Cardiac septum (tissue), 1 donor: ENCODE data around the gene LPP. TPM values are rescaled to one million over a fixed set of nuclear protein-coding genes. Genes with fewer than 3 reads are reported as not detected.

Source experiments
- DNase-seq: peaks from one replicate; pipeline ENCODE4 v3.0.0-alpha.2; 2020; ENCODE audit warnings: low spot score
- intact Hi-C: fragments of 100-400 bp; cut with DNase I; formaldehyde crosslinking; loops from one replicate; pipeline ENCODE4 v1.14.0; 2022
- total RNA-seq: library from RNA; stranded (reverse); fragmentation: NEBNext Ultra II Directional; extraction: Animal tissue kit (Norgen Biotek cat#: 25700); gene quantifications from one replicate; pipeline ENCODE4 v1.2.1, GENCODE V29; 2021
- donor health status: DM: no; HTN: no; CAD: no.

The LPP gene
- total RNA-seq, 1 donor from 2014 or later, result 145 TPM

GRCh38 chr3:188573956-188574355 lies 420.0 kb downstream of the LPP start:
- DNase-seq, result no peak
- intact Hi-C loops, result no loop called here

GRCh38 chr3:188574885-188575284 lies 420.9 kb downstream of the LPP start:
- intact Hi-C loops, result loop anchor here (5.0 kb wide), 2 partner anchors 228 to 833 kb away; no protein-coding TSS in a partner anchor
- DNase-seq, result no peak

DNA sequence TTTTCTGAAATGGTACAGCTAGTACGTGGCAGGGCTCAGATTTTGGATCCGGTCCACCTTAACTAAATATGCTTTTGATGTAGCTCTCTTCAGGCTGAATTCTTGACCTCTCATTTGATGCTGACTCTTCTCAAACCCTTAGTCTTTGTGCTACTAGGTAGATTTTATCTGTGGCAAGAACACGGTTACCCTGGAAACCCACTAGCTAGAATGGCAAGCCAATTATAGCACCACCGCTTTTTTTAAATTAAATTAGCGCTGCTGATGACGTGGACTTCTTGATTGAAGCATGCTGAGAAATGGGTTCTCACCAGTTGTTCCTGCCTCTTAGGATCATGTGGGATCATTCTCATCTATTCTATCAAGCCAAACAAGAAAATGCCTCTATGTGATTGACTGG lies 421.5 kb downstream of the LPP start:
- DNase-seq, result no peak
- intact Hi-C loops, result loop anchor here (5.0 kb wide), 2 partner anchors 228 to 833 kb away; no protein-coding TSS in a partner anchor

DNA sequence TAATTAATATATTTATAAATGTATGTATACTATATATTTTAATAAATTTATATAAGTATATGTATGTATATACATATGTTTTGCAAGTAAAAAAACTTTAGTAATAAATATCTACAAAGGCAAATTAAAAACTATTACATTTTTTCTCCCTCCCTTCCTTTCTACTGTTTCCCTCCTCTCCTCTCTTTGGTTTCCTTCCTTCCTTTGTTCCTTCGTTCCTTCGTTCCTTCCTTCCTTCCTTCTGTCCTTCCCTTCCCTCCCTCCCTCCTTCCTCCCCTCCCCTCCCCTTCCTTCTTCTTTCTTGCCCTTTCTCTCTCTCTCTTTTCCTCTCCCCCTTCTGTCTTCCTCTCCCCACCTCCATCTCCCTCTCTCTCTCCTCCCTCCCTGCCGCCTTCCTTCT lies 423.6 kb downstream of the LPP start:
- intact Hi-C loops, result loop anchor here (5.0 kb wide), 2 partner anchors 230 to 835 kb away; no protein-coding TSS in a partner anchor
- no peak for DNase-seq

DNA sequence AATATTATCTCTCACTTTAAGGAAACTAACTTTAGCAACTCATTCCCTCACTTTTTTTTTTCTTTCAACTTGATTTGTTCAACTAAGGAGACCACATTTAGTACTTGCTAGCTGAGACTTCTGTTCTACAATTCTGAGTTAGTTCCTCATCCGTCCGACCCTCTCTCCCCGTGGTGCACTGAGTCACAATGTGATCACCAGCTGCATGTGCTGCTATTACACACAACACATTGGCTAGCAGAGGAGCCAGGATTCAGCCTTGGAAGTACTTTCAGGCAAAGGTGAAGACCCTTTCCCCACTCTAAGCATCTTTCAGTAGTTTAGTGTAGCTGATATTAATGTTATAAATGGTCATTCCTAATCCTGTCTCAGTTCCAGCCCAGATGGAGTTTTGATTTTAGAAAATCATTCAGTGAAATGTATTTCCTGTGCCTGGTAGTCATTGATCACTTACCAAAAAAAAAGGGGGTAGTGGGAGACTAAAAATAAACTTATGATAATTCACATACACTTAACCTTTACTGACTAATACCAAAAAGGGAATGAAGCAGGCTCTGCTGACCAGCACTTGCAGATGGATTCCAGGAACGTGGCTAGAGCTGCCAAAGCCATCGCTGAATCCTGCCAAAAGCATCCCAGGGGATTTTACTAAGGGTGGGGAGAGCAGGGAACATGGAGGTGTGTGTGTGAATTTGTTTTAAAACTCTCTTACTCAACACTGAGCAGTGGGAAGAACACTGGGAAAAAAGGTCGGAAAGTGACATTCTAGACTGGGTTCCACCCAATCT lies 424.8 kb downstream of the LPP start:
- DNase-seq, result peak; percentile 81
- intact Hi-C loops, result loop anchor here (5.0 kb wide), 2 partner anchors 231 to 836 kb away; no protein-coding TSS in a partner anchor

- intact Hi-C loops, result loop anchor here (5.0 kb wide), 2 partner anchors 293 to 372 kb away; no protein-coding TSS in a partner anchor
- no peak for DNase-seq
These were observed 426.3 kb downstream of the LPP start for GRCh38 chr3:188580223-188580622.

GRCh38 chr3:188580659-188581058 lies 426.7 kb downstream of the LPP start:
- no peak for DNase-seq
- intact Hi-C loops, result loop anchor here (5.0 kb wide), 2 partner anchors 293 to 372 kb away; no protein-coding TSS in a partner anchor

DNA sequence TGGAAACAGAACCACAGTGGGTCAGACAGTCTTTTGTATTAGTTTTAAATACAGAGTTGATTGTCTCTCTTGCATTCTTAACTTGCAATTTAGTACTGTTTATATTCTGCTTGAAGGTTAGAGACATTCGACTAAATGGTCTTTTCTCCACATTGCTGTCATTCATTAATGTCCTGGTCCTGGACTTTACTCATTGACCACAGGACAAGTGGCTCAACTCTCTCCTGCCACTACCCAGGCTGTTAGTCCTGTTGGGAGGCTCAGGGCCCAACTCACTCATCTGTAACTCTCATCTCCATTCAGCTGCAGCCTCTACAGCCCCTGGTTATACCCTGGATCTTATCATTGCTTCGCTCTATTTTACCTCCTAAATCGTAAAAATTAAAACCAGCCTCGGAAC lies 427.4 kb downstream of the LPP start:
- intact Hi-C loops, result loop anchor here (5.0 kb wide), 2 partner anchors 294 to 371 kb away; no protein-coding TSS in a partner anchor

GRCh38 chr3:188581792-188582191 lies 427.8 kb downstream of the LPP start:
- intact Hi-C loops, result loop anchor here (5.0 kb wide), 2 partner anchors 294 to 371 kb away; no protein-coding TSS in a partner anchor
- no peak for DNase-seq

More for the DNA sequence above, 427.4 kb downstream of the LPP start:
- no peak for DNase-seq

GRCh38 chr3:188583341-188584161 lies 429.6 kb downstream of the LPP start:
- intact Hi-C loops, result loop anchor here (5.0 kb wide), 2 partner anchors 296 to 369 kb away; no protein-coding TSS in a partner anchor
- DNase-seq, result no peak

DNA sequence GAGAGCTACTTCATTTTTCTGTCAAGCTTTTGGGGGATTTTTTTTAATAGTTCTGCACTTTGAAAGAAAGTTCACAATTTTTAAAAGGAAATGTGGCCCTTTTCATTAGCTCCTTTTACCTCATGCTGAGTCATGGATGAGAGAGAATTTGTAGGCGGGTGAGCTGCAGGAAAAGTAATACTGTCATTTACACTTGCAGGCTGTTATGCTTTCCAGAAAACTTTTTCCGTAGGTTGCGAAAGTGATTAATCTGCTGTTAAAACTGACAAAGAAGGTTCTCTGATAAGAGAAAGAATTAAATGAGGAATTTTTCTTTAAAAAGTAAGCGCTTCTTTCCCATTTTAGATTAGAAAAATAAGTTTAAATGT lies 430.2 kb downstream of the LPP start:
- no peak for DNase-seq
- intact Hi-C loops, result loop anchor here (5.0 kb wide), 2 partner anchors 297 to 368 kb away; no protein-coding TSS in a partner anchor

DNA sequence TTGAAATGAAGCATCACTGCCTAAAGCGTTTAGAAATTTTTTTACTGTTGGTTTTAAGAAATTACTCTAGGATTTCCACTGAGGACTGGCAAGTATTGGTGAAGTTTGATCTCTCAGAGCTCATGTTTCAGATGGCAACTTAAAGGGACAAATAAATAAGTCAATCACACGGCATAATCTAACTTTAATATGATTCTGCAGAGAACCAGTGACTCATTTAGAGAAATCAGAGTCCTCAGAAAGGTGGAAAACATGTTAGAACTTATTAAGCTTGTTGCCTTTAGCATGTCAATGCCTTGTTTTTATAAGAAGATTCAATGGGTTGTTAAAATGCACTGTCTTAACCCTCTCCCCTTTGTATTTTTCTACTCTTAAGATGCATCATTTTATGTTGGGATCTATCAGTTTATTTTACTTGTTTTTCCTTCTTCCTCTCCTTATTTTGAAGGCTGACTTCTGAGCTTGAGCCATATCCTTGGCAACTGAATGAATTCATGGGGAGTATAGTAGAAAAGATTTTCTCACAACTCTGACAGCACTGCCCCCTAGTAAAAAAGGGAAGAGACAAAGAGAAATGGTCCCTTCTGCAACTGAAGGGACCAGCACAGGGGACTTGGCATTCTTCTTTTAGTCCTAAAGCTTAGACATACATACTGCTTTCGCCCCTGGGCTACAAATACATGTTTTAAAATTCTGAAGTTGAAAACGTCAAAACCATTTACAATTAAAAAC lies 431.2 kb downstream of the LPP start:
- DNase-seq, result no peak
- intact Hi-C loops, result loop anchor here (5.0 kb wide), 2 partner anchors 298 to 367 kb away; no protein-coding TSS in a partner anchor

- DNase-seq, result no peak
- intact Hi-C loops, result no loop called here
These were observed 435.1 kb downstream of the LPP start for GRCh38 chr3:188589071-188589470.

- intact Hi-C loops, result no loop called here
- no peak for DNase-seq
These were observed 435.8 kb downstream of the LPP start for GRCh38 chr3:188589771-188590170.

GRCh38 chr3:188590557-188590956 lies 436.6 kb downstream of the LPP start:
- intact Hi-C loops, result no loop called here
- DNase-seq, result no peak

DNA sequence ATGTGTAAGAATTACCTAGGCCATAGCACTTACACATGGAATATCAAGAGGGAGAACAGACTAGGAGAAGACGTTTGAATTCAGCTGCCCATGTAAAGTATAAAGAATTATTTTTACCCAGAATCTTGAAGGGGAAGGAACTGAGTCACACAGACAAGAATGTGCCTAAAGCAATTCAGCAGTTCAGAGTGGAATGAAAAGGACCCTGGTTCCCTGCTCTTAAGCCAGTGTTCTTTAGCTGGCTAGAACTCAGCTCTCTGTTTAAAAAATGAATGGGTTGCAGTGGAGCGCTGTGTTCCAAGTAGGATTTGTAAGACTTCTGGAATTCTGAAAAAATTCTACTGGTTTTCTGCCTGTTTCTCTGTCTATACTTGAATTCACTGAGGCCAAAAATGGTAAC lies 440.2 kb downstream of the LPP start:
- intact Hi-C loops, result no loop called here
- DNase-seq, result no peak

GRCh38 chr3:188595890-188596376 lies 442.0 kb downstream of the LPP start:
- intact Hi-C loops, result loop anchor here (5.0 kb wide), 1 partner anchor 859 kb away; no protein-coding TSS in a partner anchor
- no peak for DNase-seq

DNA sequence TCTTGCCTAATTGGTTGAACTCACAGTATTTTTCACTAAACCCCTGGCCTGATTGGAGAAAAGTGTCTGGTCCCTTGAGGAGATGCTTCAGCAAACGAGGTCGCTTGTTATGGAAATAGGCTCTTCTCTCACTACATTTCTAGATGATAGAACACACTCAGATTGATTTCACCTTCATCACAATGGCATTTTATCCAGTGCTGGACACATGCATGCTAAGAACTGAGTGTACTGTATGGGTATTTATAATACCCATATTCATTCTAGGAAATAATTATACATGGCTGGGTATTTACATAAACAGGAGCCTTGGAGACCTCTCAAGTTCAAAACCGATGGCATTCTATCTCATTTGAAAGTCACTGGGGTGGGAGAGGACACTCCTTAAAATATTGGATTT lies 444.9 kb downstream of the LPP start:
- intact Hi-C loops, result loop anchor here (5.0 kb wide), 1 partner anchor 862 kb away; no protein-coding TSS in a partner anchor
- DNase-seq, result no peak

DNA sequence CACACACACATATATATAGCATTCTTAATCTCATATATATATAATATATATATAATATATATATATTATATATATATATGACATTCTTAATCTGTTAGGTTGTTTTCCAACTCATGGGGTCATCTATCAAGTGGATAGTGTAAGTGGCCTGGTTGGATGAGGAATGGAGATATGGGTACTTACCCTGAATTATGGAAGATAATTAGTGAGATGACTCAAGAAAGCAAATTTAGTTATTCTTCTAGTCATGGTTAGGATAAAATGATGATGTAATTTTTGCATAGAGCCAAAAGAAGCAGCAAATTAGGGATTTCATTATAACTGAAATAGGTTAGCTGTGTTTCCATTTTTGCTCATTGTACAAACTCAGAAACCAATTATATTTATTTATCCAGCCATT lies 448.2 kb downstream of the LPP start:
- intact Hi-C loops, result no loop called here
- DNase-seq, result no peak
